ENCODE measurements around the gene LDLRAD2.

DNA sequence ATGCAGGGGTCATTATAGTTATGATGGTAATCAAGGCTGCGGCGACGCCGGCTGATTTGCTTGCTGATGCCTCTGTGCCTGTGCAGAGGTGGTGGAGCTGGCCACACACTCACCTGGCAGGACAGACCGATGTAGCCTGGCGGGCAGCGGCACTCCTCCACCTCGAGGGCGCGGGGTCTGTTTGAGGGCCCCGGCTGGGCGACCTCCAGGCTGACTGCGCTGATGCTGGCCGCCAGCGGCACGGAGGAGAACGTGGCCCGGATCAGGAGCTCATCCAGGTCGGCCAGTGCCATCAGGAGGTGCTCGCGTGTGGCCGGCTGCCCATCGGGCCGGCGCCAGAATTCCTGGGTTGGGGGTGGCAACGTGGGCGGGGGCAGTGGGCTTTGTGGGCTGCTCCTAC is 52.7 kb downstream of the LDLRAD2 start:
- TF ChIP-seq, protein P1, sequence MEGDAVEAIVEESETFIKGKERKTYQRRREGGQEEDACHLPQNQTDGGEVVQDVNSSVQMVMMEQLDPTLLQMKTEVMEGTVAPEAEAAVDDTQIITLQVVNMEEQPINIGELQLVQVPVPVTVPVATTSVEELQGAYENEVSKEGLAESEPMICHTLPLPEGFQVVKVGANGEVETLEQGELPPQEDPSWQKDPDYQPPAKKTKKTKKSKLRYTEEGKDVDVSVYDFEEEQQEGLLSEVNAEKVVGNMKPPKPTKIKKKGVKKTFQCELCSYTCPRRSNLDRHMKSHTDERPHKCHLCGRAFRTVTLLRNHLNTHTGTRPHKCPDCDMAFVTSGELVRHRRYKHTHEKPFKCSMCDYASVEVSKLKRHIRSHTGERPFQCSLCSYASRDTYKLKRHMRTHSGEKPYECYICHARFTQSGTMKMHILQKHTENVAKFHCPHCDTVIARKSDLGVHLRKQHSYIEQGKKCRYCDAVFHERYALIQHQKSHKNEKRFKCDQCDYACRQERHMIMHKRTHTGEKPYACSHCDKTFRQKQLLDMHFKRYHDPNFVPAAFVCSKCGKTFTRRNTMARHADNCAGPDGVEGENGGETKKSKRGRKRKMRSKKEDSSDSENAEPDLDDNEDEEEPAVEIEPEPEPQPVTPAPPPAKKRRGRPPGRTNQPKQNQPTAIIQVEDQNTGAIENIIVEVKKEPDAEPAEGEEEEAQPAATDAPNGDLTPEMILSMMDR (IDR thresholded peaks at IDR 0.05), result no peak
- TF ChIP-seq POLR2A (IDR thresholded peaks at IDR 0.05) (no peak), POLR2AphosphoS5 (IDR thresholded peaks at IDR 0.05) (no peak)
